ENCODE data around the gene WBP1L.

The WBP1L gene

DNA sequence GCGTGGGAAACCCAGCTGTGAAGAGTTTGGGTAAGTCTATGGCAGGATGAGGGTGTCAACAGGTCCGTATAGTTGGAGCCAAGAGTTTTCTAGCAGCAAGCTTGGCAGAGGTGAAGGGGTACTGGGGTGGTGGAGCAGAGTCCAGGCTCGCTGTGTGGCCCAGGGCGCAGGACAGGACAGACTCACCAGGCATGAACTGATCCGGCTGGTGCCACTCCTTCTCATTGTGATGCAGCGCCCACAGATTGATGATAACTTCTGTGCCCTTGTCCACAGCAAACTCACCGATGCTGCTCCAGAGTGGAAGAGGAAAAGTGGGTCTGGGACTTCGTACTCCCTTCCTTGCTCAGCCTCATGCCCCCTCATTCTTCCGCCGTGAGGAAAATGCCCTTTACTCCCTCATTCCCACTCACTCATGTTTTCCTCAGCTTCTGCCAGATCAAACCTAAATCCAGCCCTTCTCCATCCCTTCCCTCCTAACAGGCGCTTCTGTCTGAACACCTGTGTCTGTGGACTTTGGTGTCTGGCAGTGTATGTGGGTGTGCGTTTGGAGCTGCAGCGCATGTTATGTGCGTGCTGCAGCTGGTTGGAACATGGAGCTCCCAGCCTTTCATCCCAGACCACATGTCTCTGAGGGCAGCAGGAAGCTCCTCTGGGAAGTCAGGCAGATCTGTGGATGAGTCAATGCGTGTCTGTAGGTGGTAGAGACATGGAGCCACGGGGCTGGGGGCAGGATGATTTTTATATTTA is 87.7 kb downstream of the WBP1L start:
- H2BK15ac ChIP-seq (ENCODE audit: low read length) = no peak overlapping the region
- no peak overlapping the region for H2BK5ac ChIP-seq (ENCODE audit: low read length)
- H3K27me3 ChIP-seq (ENCODE audit: control insufficient read depth in 3 of 3, insufficient read depth in 3 of 3, low read depth in 1 of 3, low read length in 3 of 3) = peaks cover 0 to 8% (median 0%) of the 10 kb centered on the region in 3 experiments
- no peak for DNase-seq (ENCODE audit: low spot score)
- no peak overlapping the region for H3K9ac ChIP-seq (ENCODE audit: low read depth, low read length, poor library complexity)
- H2BK120ac ChIP-seq (ENCODE audit: low read depth, low read length) = no peak overlapping the region
- WGBS, 2 donors (ENCODE audit: extremely low coverage in 2 of 2, insufficient read length in 2 of 2, insufficient replicate concordance in 1 of 2) = no CpG with 5 or more reads among the region's 16 CpGs
- H3K9me3 ChIP-seq (replicated peaks in 1 of 2; ENCODE audit: control insufficient read depth in 2 of 2, insufficient read depth in 1 of 2, low read depth in 1 of 2, low read length in 2 of 2) = no peaks in the 10 kb centered on the region
- no peak overlapping the region for H3K18ac ChIP-seq (ENCODE audit: low read length)
- no peak overlapping the region for H2BK12ac ChIP-seq (ENCODE audit: low read length)
- peak overlapping the region; percentile 30 for H2AFZ ChIP-seq (ENCODE audit: low read length)
- H3K79me1 ChIP-seq (ENCODE audit: low read depth, low read length) = no peaks in the 10 kb centered on the region
- no peak overlapping the region for H3K14ac ChIP-seq (ENCODE audit: low read length)
- no peak overlapping the region for H3K27ac ChIP-seq (replicated peaks; ENCODE audit: low read length)
- H4K91ac ChIP-seq (ENCODE audit: low read depth, low read length, poor library complexity) = no peak overlapping the region
- no peak overlapping the region for H3K23ac ChIP-seq (ENCODE audit: low read depth, low read length, poor library complexity)
- no peak overlapping the region for H2AK5ac ChIP-seq (ENCODE audit: low read depth, low read length)
- H3K4me1 ChIP-seq (ENCODE audit: control insufficient read depth in 2 of 2, insufficient read depth in 1 of 2, low read depth in 1 of 2, low read length in 2 of 2) = no peaks in the 10 kb centered on the region
- no peaks in the 10 kb centered on the region for H3K36me3 ChIP-seq (replicated peaks in 1 of 2; ENCODE audit: control insufficient read depth in 2 of 2, insufficient read depth in 2 of 2, low read length in 2 of 2)
- H3K4me3 ChIP-seq (ENCODE audit: low read length in 2 of 2) = no peak overlapping the region
- no peak overlapping the region for H4K8ac ChIP-seq (ENCODE audit: low read depth, low read length)
- H3K4ac ChIP-seq (ENCODE audit: low read length) = no peak overlapping the region
- no peak overlapping the region for H3K4me2 ChIP-seq (ENCODE audit: insufficient read depth, low read length, poor library complexity, severe bottlenecking)

DNA sequence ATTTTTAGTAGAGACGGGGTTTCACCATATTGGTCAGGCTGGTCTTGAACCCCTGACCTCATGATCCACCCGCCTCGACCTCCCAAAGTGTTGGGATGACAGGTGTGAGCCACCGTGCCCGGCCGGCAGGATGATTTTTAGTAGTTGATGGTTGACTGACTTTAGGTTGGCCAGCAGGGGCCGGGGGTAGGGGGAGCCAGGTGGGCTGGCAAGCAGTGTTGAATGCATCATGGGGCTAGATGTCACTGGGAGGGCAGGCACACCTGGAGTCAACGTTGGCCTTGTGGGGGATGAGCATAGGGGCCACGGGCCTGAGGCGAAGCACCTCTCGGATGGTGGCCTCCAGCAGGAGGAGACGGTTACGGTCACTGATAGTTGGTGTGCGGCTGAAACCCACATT is 88.5 kb downstream of the WBP1L start:
- Histone ChIP-seq H4K8ac (ENCODE audit: low read depth, low read length) (no peak overlapping the region), H3K27ac (replicated peaks; ENCODE audit: low read length) (no peak overlapping the region), H2BK15ac (ENCODE audit: low read length) (no peak overlapping the region), H3K9ac (ENCODE audit: low read depth, low read length, poor library complexity) (no peak overlapping the region), H3K18ac (ENCODE audit: low read length) (peak overlapping the region; percentile 16), H3K4me2 (ENCODE audit: insufficient read depth, low read length, poor library complexity, severe bottlenecking) (no peak overlapping the region), H2AK5ac (ENCODE audit: low read depth, low read length) (no peak overlapping the region), H3K23ac (ENCODE audit: low read depth, low read length, poor library complexity) (no peak overlapping the region), H3K9me3 (replicated peaks in 1 of 2; ENCODE audit: control insufficient read depth in 2 of 2, insufficient read depth in 1 of 2, low read depth in 1 of 2, low read length in 2 of 2) (no peaks in the 10 kb centered on the region), H2BK5ac (ENCODE audit: low read length) (no peak overlapping the region), H3K27me3 (ENCODE audit: control insufficient read depth in 3 of 3, insufficient read depth in 3 of 3, low read depth in 1 of 3, low read length in 3 of 3) (peaks cover 0 to 8% (median 0%) of the 10 kb centered on the region in 3 experiments), H3K36me3 (replicated peaks in 1 of 2; ENCODE audit: control insufficient read depth in 2 of 2, insufficient read depth in 2 of 2, low read length in 2 of 2) (no peaks in the 10 kb centered on the region), H3K4me3 (ENCODE audit: low read length in 2 of 2) (no peak overlapping the region), H3K4me1 (ENCODE audit: control insufficient read depth in 2 of 2, insufficient read depth in 1 of 2, low read depth in 1 of 2, low read length in 2 of 2) (no peaks in the 10 kb centered on the region), H2AFZ (ENCODE audit: low read length) (no peak overlapping the region), H3K4ac (ENCODE audit: low read length) (no peak overlapping the region), H2BK120ac (ENCODE audit: low read depth, low read length) (no peak overlapping the region), H3K14ac (ENCODE audit: low read length) (no peak overlapping the region), H2BK12ac (ENCODE audit: low read length) (no peak overlapping the region), H4K91ac (ENCODE audit: low read depth, low read length, poor library complexity) (no peak overlapping the region), H3K79me1 (ENCODE audit: low read depth, low read length) (no peaks in the 10 kb centered on the region)
- WGBS, 2 donors (ENCODE audit: extremely low coverage in 2 of 2, insufficient read length in 2 of 2, insufficient replicate concordance in 1 of 2) = no CpG with 5 or more reads among the region's 14 CpGs
- no peak for DNase-seq (ENCODE audit: low spot score)

DNA sequence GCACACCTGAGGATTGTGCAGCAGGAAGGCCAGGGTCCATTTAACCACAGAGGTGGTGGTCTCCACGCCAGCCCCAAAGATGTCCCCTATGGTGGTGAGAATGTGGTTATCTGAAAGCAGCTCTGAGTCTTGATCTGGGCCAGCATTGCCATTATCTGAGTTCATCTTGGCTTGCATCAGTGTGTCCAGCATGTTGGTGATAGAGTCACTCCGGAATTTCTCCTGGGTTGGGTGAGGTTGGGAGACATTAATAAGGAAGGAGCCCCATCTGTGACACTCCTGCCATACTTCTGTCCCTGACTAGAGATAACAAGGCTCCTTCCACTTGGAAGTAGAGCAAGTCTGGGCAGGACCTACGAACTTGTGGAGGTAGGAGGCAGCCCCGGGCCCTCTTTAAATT is 89.2 kb downstream of the WBP1L start:
- H3K4me3 ChIP-seq (ENCODE audit: low read length in 2 of 2) = no peak overlapping the region
- no peak for DNase-seq (ENCODE audit: low spot score)
- no peak overlapping the region for H2BK15ac ChIP-seq (ENCODE audit: low read length)
- peaks cover 0 to 8% (median 0%) of the 10 kb centered on the region in 3 experiments for H3K27me3 ChIP-seq (ENCODE audit: control insufficient read depth in 3 of 3, insufficient read depth in 3 of 3, low read depth in 1 of 3, low read length in 3 of 3)
- no peak overlapping the region for H3K4me2 ChIP-seq (ENCODE audit: insufficient read depth, low read length, poor library complexity, severe bottlenecking)
- H2AFZ ChIP-seq (ENCODE audit: low read length) = no peak overlapping the region
- H2AK5ac ChIP-seq (ENCODE audit: low read depth, low read length) = no peak overlapping the region
- no peak overlapping the region for H4K91ac ChIP-seq (ENCODE audit: low read depth, low read length, poor library complexity)
- H3K9me3 ChIP-seq (replicated peaks in 1 of 2; ENCODE audit: control insufficient read depth in 2 of 2, insufficient read depth in 1 of 2, low read depth in 1 of 2, low read length in 2 of 2) = no peaks in the 10 kb centered on the region
- H3K23ac ChIP-seq (ENCODE audit: low read depth, low read length, poor library complexity) = no peak overlapping the region
- H3K18ac ChIP-seq (ENCODE audit: low read length) = no peak overlapping the region
- WGBS, 2 donors (ENCODE audit: extremely low coverage in 2 of 2, insufficient read length in 2 of 2, insufficient replicate concordance in 1 of 2) = no CpG with 5 or more reads among the region's 4 CpGs
- H2BK12ac ChIP-seq (ENCODE audit: low read length) = no peak overlapping the region
- H4K8ac ChIP-seq (ENCODE audit: low read depth, low read length) = no peak overlapping the region
- no peak overlapping the region for H3K14ac ChIP-seq (ENCODE audit: low read length)
- no peak overlapping the region for H2BK5ac ChIP-seq (ENCODE audit: low read length)
- H3K4me1 ChIP-seq (ENCODE audit: control insufficient read depth in 2 of 2, insufficient read depth in 1 of 2, low read depth in 1 of 2, low read length in 2 of 2) = no peaks in the 10 kb centered on the region
- H3K27ac ChIP-seq (replicated peaks; ENCODE audit: low read length) = no peak overlapping the region
- no peak overlapping the region for H2BK120ac ChIP-seq (ENCODE audit: low read depth, low read length)
- no peak overlapping the region for H3K9ac ChIP-seq (ENCODE audit: low read depth, low read length, poor library complexity)
- H3K36me3 ChIP-seq (replicated peaks in 1 of 2; ENCODE audit: control insufficient read depth in 2 of 2, insufficient read depth in 2 of 2, low read length in 2 of 2) = no peaks in the 10 kb centered on the region
- no peaks in the 10 kb centered on the region for H3K79me1 ChIP-seq (ENCODE audit: low read depth, low read length)
- no peak overlapping the region for H3K4ac ChIP-seq (ENCODE audit: low read length)

DNA sequence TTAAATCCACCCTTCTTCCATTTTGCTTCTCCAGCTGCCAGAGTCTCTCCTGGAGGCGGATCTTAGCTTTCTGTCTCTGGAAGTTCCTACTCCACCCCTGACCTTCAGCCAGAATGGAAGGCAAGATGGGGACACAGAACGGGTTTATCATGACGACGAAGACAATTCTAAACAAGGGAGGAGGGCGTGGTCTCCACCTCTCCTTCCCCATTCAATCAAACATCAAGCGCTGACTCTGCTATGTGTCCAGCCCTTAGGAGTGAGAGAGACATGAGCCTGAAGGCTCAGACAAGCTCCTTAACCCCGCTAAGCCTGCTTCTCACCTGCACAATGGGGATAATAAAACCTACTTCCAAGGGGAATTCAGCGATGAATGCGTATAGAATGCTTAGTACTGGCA is 90.4 kb downstream of the WBP1L start:
- Histone ChIP-seq H2AK5ac (ENCODE audit: low read depth, low read length) (no peak overlapping the region), H3K36me3 (replicated peaks in 1 of 2; ENCODE audit: control insufficient read depth in 2 of 2, insufficient read depth in 2 of 2, low read length in 2 of 2) (no peaks in the 10 kb centered on the region), H3K4me3 (ENCODE audit: low read length in 2 of 2) (no peak overlapping the region), H3K9me3 (replicated peaks in 1 of 2; ENCODE audit: control insufficient read depth in 2 of 2, insufficient read depth in 1 of 2, low read depth in 1 of 2, low read length in 2 of 2) (no peaks in the 10 kb centered on the region), H2BK15ac (ENCODE audit: low read length) (no peak overlapping the region), H3K9ac (ENCODE audit: low read depth, low read length, poor library complexity) (no peak overlapping the region), H2BK5ac (ENCODE audit: low read length) (no peak overlapping the region), H3K4me2 (ENCODE audit: insufficient read depth, low read length, poor library complexity, severe bottlenecking) (no peak overlapping the region), H3K27ac (replicated peaks; ENCODE audit: low read length) (no peak overlapping the region), H2BK120ac (ENCODE audit: low read depth, low read length) (no peak overlapping the region), H3K4me1 (ENCODE audit: control insufficient read depth in 2 of 2, insufficient read depth in 1 of 2, low read depth in 1 of 2, low read length in 2 of 2) (no peaks in the 10 kb centered on the region), H3K23ac (ENCODE audit: low read depth, low read length, poor library complexity) (no peak overlapping the region), H3K14ac (ENCODE audit: low read length) (no peak overlapping the region), H3K18ac (ENCODE audit: low read length) (no peak overlapping the region), H3K27me3 (ENCODE audit: control insufficient read depth in 3 of 3, insufficient read depth in 3 of 3, low read depth in 1 of 3, low read length in 3 of 3) (peaks cover 0 to 8% (median 0%) of the 10 kb centered on the region in 3 experiments), H2AFZ (ENCODE audit: low read length) (no peak overlapping the region), H3K79me1 (ENCODE audit: low read depth, low read length) (no peaks in the 10 kb centered on the region), H3K4ac (ENCODE audit: low read length) (no peak overlapping the region), H4K91ac (ENCODE audit: low read depth, low read length, poor library complexity) (no peak overlapping the region), H2BK12ac (ENCODE audit: low read length) (no peak overlapping the region), H4K8ac (ENCODE audit: low read depth, low read length) (no peak overlapping the region)
- WGBS, 2 donors (ENCODE audit: extremely low coverage in 2 of 2, insufficient read length in 2 of 2, insufficient replicate concordance in 1 of 2) = no CpG with 5 or more reads among the region's 9 CpGs
- no peak for DNase-seq (ENCODE audit: low spot score)

Data from neuronal stem cell (in vitro differentiated cells).